HL-60/S4 treated with phorbol 12-myristate 13-acetate at 8.2 ng/mL for 4 days and 3 days (cell line): ENCODE measurements around the gene ABHD2.
"Not testable (repeated sequence)": the region's sequence is repeated elsewhere in the genome, so short reads cannot be mapped to it uniquely, and the experiment has no call there.

Source experiments
- in situ Hi-C: fragments of 300-500 bp; cut with MboI; formaldehyde crosslinking; loops from 2 replicates; pipeline ENCODE4 v1.15.0; 2022; ENCODE audit warnings: low sequenced_read_pairs

Gene ABHD2

GRCh38 chr15:89118481-89118989, 30.3 kb downstream of the ABHD2 start:
- in situ Hi-C loops: no loop called here

GRCh38 chr15:89119489-89120478, 31.5 kb downstream of the ABHD2 start:
- in situ Hi-C loops: no loop called here

- in situ Hi-C loops: not testable (repeated sequence)
Measured at GRCh38 chr15:89120479-89121000, 32.3 kb downstream of the ABHD2 start.

- in situ Hi-C loops: no loop called here
Measured at GRCh38 chr15:89121414-89121813, 33.2 kb downstream of the ABHD2 start.

- in situ Hi-C loops: no loop called here
Measured at GRCh38 chr15:89122505-89123180, 34.4 kb downstream of the ABHD2 start.

- in situ Hi-C loops: no loop called here
Measured at GRCh38 chr15:89123181-89123525, 34.9 kb downstream of the ABHD2 start.

GRCh38 chr15:89125088-89125826, 37.0 kb downstream of the ABHD2 start:
- in situ Hi-C loops: no loop called here

GRCh38 chr15:89126009-89126408, 37.8 kb downstream of the ABHD2 start:
- in situ Hi-C loops: no loop called here

- in situ Hi-C loops: no loop called here
Measured at GRCh38 chr15:89127054-89127702, 38.9 kb downstream of the ABHD2 start.

- in situ Hi-C loops: no loop called here
Measured at GRCh38 chr15:89128320-89129122, 40.3 kb downstream of the ABHD2 start.

- in situ Hi-C loops: no loop called here
Measured at GRCh38 chr15:89129123-89129815, 41.0 kb downstream of the ABHD2 start.

- in situ Hi-C loops: no loop called here
Measured at GRCh38 chr15:89129816-89130134, 41.5 kb downstream of the ABHD2 start.

GRCh38 chr15:89130201-89130600, 41.9 kb downstream of the ABHD2 start:
- in situ Hi-C loops: no loop called here

- in situ Hi-C loops: no loop called here
Measured at GRCh38 chr15:89131731-89132130, 43.5 kb downstream of the ABHD2 start.

GRCh38 chr15:89132611-89133507, 44.6 kb downstream of the ABHD2 start:
- in situ Hi-C loops: no loop called here

GRCh38 chr15:89135387-89136077, 47.3 kb downstream of the ABHD2 start:
- in situ Hi-C loops: not testable (repeated sequence)

GRCh38 chr15:89136078-89136806, 48.0 kb downstream of the ABHD2 start:
- in situ Hi-C loops: no loop called here
